ENCODE results near the gene SPINK9. TPM values are rescaled to one million over a fixed set of nuclear protein-coding genes. Genes with fewer than 3 reads are reported as not detected.

Gene SPINK9
- polyA plus RNA-seq, 2 of the 4 experiments (the other 2 are of a cell fraction): not detected

DNA sequence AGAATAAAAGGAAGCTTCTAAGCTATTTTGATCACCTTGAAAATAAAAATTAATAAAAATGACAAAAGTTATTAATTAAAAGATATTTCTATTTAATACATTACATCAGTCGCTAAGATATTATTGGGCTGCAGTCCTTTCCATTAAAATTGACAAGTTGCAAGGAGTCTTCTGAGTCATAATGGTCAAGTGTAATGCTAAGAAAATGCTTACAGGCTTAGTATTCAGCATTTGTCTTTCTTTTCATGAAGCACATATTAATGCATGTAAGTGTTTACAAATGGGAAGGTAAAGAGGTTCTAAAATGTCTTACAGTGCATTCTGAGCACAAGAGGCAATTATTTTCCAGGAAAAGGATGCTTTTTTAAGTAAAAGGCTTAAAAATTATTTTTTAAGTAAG lies 17.3 kb downstream of the SPINK9 start:
- WGBS (ENCODE audit: missing lambda C conversion rate): 15% methylated on average over 1 of the region's 1 CpG
- TF ChIP-seq KDM5A (IDR thresholded peaks at IDR 0.05) (no peak), POLR2AphosphoS2 (conservative IDR thresholded peaks at IDR 0.05; ENCODE audit: low read length) (no peak)
- Histone ChIP-seq H3K9me3 (no peaks in the 10 kb centered on the region), H3K4me2 (no peak overlapping the region), H3K4me3 (no peak overlapping the region), H3K4me1 (no peaks in the 10 kb centered on the region), H3K27ac (no peak overlapping the region)
- ChIA-PET POLR2A (no interaction called here), CTCF (interaction anchor here (0.7 to 1.3 kb wide), 2 partner anchors 22 to 680 kb away, joined by 3 to 4 read pairs; no protein-coding TSS in a partner anchor)
- no peak for DNase-seq (ENCODE audit: low read depth in 1 of 2, low spot score in 1 of 2)
- no peak for ATAC-seq
- FAIRE-seq: no peak

DNA sequence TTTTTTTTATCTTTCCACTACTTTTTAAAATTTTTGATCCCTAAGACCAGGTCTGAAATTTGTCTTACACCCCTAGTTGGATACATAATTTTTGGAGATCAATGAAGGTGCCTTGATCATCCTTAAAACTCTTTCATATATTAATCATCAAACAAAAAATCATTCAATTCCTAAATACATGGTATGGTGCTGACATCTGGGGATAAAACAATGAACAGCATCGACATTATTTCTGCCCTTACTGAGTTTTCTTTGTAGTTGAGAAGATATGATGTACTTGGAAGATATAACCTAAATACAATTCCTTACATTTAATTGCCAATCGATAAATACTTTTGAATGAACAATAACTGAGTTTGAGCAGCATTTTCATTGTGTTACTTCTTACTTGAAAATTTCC lies 18.3 kb downstream of the SPINK9 start:
- Histone ChIP-seq H3K27ac (no peak overlapping the region), H3K9me3 (no peaks in the 10 kb centered on the region), H3K4me2 (no peak overlapping the region), H3K4me1 (no peaks in the 10 kb centered on the region), H3K4me3 (no peak overlapping the region)
- no peak for FAIRE-seq
- ATAC-seq: no peak
- TF ChIP-seq SREBF2 (IDR thresholded peaks at IDR 0.05): no peak
- peak in 1 of 2 experiments; percentile 13; a peak in 1 of 5 replicates for TF ChIP-seq RAD21 (conservative IDR thresholded peaks at IDR 0.05 in 1 of 2, IDR thresholded peaks at IDR 0.05 in 1 of 2)
- POLR2A ChIA-PET: no interaction called here
- CTCF ChIA-PET: no interaction called here
- DNase-seq (ENCODE audit: low read depth in 1 of 2, low spot score in 1 of 2): no peak
- 1% methylated on average over 2 of the region's 2 CpGs for WGBS (ENCODE audit: missing lambda C conversion rate)

DNA sequence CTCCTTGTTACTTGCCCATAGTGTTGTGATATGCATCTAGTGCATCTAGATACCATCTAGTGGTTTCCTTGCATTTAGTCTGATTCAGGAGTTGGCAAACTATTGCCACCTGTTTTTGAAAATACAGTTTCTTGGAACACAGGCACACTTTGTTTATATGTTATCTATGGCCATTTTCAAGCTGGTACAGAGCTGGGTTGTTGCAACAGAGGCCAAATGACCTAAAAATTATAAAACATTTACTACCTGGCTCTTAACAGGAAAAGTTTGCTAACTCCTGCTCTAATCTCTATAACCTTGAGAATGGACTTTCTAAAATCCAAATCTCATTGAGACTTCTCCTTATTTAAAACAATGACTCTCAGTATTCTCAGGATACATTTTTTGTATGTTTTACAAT lies 29.0 kb downstream of the SPINK9 start:
- no peak overlapping the region for H3K4me3 ChIP-seq
- TF ChIP-seq HEYL (CRISPR knock-in tag; IDR thresholded peaks at IDR 0.05) (no peak), MYC (IDR thresholded peaks at IDR 0.05; ENCODE audit: borderline replicate concordance, low read length) (no peak), FOSB (CRISPR knock-in tag; IDR thresholded peaks at IDR 0.05) (no peak), TFCP2L1 (CRISPR knock-in tag; IDR thresholded peaks at IDR 0.05) (no peak), HDAC2 (IDR thresholded peaks at IDR 0.05) (no peak), JUNB (IDR thresholded peaks at IDR 0.05) (no peak), RNF2 (IDR thresholded peaks at IDR 0.05; ENCODE audit: borderline replicate concordance, low read depth) (no peak), HOXB13 (CRISPR knock-in tag; IDR thresholded peaks at IDR 0.05; ENCODE audit: low read depth) (no peak), KDM5A (IDR thresholded peaks at IDR 0.05) (no peak), RCOR1 (IDR thresholded peaks at IDR 0.05; ENCODE audit: low read depth, low read length) (no peak), NR3C1 (IDR thresholded peaks at IDR 0.05) (no peak)
- TF ChIP-seq, protein P1, sequence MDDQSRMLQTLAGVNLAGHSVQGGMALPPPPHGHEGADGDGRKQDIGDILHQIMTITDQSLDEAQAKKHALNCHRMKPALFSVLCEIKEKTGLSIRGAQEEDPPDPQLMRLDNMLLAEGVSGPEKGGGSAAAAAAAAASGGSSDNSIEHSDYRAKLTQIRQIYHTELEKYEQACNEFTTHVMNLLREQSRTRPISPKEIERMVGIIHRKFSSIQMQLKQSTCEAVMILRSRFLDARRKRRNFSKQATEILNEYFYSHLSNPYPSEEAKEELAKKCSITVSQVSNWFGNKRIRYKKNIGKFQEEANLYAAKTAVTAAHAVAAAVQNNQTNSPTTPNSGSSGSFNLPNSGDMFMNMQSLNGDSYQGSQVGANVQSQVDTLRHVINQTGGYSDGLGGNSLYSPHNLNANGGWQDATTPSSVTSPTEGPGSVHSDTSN (IDR thresholded peaks at IDR 0.05): no peak
- TF ChIP-seq, protein P2, sequence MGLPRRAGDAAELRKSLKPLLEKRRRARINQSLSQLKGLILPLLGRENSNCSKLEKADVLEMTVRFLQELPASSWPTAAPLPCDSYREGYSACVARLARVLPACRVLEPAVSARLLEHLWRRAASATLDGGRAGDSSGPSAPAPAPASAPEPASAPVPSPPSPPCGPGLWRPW (IDR thresholded peaks at IDR 0.05): no peak
- TF ChIP-seq, protein P3, sequence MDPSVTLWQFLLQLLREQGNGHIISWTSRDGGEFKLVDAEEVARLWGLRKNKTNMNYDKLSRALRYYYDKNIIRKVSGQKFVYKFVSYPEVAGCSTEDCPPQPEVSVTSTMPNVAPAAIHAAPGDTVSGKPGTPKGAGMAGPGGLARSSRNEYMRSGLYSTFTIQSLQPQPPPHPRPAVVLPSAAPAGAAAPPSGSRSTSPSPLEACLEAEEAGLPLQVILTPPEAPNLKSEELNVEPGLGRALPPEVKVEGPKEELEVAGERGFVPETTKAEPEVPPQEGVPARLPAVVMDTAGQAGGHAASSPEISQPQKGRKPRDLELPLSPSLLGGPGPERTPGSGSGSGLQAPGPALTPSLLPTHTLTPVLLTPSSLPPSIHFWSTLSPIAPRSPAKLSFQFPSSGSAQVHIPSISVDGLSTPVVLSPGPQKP (IDR thresholded peaks at IDR 0.05; ENCODE audit: low read depth, low read length): no peak
- TF ChIP-seq, protein P4, sequence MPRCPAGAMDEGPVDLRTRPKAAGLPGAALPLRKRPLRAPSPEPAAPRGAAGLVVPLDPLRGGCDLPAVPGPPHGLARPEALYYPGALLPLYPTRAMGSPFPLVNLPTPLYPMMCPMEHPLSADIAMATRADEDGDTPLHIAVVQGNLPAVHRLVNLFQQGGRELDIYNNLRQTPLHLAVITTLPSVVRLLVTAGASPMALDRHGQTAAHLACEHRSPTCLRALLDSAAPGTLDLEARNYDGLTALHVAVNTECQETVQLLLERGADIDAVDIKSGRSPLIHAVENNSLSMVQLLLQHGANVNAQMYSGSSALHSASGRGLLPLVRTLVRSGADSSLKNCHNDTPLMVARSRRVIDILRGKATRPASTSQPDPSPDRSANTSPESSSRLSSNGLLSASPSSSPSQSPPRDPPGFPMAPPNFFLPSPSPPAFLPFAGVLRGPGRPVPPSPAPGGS (IDR thresholded peaks at IDR 0.05): no peak
- H3K9me3 ChIP-seq: no peaks in the 10 kb centered on the region
- POLR2A ChIA-PET: no interaction called here
- no peak overlapping the region for H3K4me2 ChIP-seq
- CTCF ChIA-PET: interaction anchor here (1.9 kb wide), 1 partner anchor 10 kb away, joined by 8 read pairs; no protein-coding TSS in a partner anchor
- ATAC-seq (no peak), FAIRE-seq (no peak), DNase-seq (ENCODE audit: low read depth in 1 of 2, low spot score in 1 of 2) (no peak)
- no peak overlapping the region for H3K27ac ChIP-seq
- no peaks in the 10 kb centered on the region for H3K4me1 ChIP-seq

DNA sequence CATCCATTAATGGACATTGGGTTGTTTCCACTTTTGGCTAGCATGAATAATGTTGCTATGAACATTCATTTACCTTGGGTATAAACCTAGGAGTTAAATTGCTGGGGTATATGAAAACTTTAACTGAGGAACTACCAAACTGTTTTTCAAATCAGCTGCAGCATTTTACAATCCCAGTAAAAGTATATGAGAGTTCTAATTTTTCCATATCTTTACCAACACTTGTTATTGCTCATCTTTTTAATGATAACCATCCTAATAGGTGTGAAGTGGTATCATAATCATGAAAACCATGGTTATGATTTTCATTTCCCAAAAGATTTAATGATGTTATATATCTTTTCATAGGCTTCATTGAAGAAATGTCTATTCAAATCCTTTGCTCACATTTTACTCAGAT lies 32.9 kb downstream of the SPINK9 start:
- FAIRE-seq: no peak
- no peak for ATAC-seq
- TF ChIP-seq RNF2 (IDR thresholded peaks at IDR 0.05; ENCODE audit: borderline replicate concordance, low read depth) (no peak), KDM1A (IDR thresholded peaks at IDR 0.05; ENCODE audit: low read depth) (no peak)
- no peak overlapping the region for H3K27ac ChIP-seq
- no peak overlapping the region for H3K4me3 ChIP-seq
- no peak overlapping the region for H3K4me2 ChIP-seq
- DNase-seq (ENCODE audit: low read depth in 1 of 2, low spot score in 1 of 2): no peak
- ChIA-PET CTCF (no interaction called here), POLR2A (no interaction called here)
- H3K4me1 ChIP-seq: no peaks in the 10 kb centered on the region
- no peaks in the 10 kb centered on the region for H3K9me3 ChIP-seq

All from A549 (cell line).